Neural progenitor cell (in vitro differentiated cells): Measurements from ENCODE around the gene ABL1. TPM values are rescaled to one million over a fixed set of nuclear protein-coding genes. Genes with fewer than 3 reads are reported as not detected.

Experiments used
- DNase-seq: peaks from one replicate; pipeline ENCODE4 v3.0.0-alpha.2; 2016; ENCODE audit warnings: low spot score
- H2AFZ ChIP-seq: fragments of 200-600 bp; sonication (generic); replicated peaks from 2 replicates; pipeline ENCODE4 v1.6.1; 2016; ENCODE audit warnings: antibody characterized with exemption
- H3F3A ChIP-seq: fragments of 200-600 bp; sonication (generic); 2 replicates; pipeline ENCODE4 v1.6.1; 2016; ENCODE audit warnings: antibody characterized with exemption, low read depth
- H3K27ac ChIP-seq: fragments of 200-600 bp; sonication (generic); 2 replicates; pipeline ENCODE4 v1.5.1; 2016; ENCODE audit warnings: mild to moderate bottlenecking
- H3K27me3 ChIP-seq: fragments of 200-600 bp; sonication (generic); 2 replicates; pipeline ENCODE4 v1.6.1; 2016; ENCODE audit warnings: mild to moderate bottlenecking, moderate library complexity
- H3K36me3 ChIP-seq: fragments of 200-600 bp; sonication (generic); 2 replicates; pipeline ENCODE4 v1.5.1; 2016
- H3K4me1 ChIP-seq: fragments of 200-600 bp; sonication (generic); 2 replicates; pipeline ENCODE4 v1.6.1; 2016; ENCODE audit warnings: mixed run types
- H3K4me2 ChIP-seq: fragments of 200-600 bp; sonication (generic); 2 replicates; pipeline ENCODE4 v1.6.1; 2016
- H3K4me3 ChIP-seq: fragments of 200-600 bp; sonication (generic); 2 replicates; pipeline ENCODE4 v1.5.1; 2016
- H3K79me2 ChIP-seq: fragments of 200-600 bp; sonication (generic); 2 replicates; pipeline ENCODE4 v1.6.1; 2016; ENCODE audit warnings: low read depth
- H3K9ac ChIP-seq: fragments of 200-600 bp; sonication (generic); 2 replicates; pipeline ENCODE4 v1.6.1; 2016
- H3K9me3 ChIP-seq: fragments of 200-600 bp; sonication (generic); 2 replicates; pipeline ENCODE4 v1.5.1; 2016; ENCODE audit warnings: low read depth
- H4K20me1 ChIP-seq: fragments of 200-600 bp; sonication (generic); 2 replicates; pipeline ENCODE4 v1.6.1; 2016; ENCODE audit warnings: low read depth
- H3K27ac Mint-ChIP-seq: 3 replicates; pipeline ENCODE4 v1.8.0; 2021; ENCODE audit warnings: mixed read lengths
- H3K27me3 Mint-ChIP-seq: 2 replicates; pipeline ENCODE4 v1.8.0; 2022; ENCODE audit warnings: low read depth, mild to moderate bottlenecking, inconsistent platforms, moderate library complexity, mixed read lengths; ENCODE audit not compliant: insufficient read depth
- H3K36me3 Mint-ChIP-seq: 3 replicates; pipeline ENCODE4 v1.8.0; 2021; ENCODE audit warnings: mixed read lengths
- H3K4me1 Mint-ChIP-seq: 3 replicates; pipeline ENCODE4 v1.8.0; 2021; ENCODE audit warnings: mixed read lengths
- H3K4me3 Mint-ChIP-seq: 3 replicates; pipeline ENCODE4 v1.8.0; 2021; ENCODE audit warnings: mild to moderate bottlenecking, moderate library complexity, mixed read lengths
- H3K9me3 Mint-ChIP-seq: 3 replicates; pipeline ENCODE4 v1.8.0; 2020; ENCODE audit warnings: mixed read lengths
- CTCF ChIP-seq: fragments of 200-600 bp; sonication (generic); IDR thresholded peaks from 2 replicates; pipeline ENCODE4 v1.5.1; 2017; ENCODE audit warnings: antibody characterized with exemption, mild to moderate bottlenecking
- EZH2 ChIP-seq: fragments of 200-600 bp; sonication (generic); IDR thresholded peaks from 2 replicates; pipeline ENCODE4 v1.6.1; 2017; ENCODE audit warnings: antibody characterized with exemption, mild to moderate bottlenecking, moderate library complexity
- EZH2phosphoT487 ChIP-seq: fragments of 200-600 bp; sonication (generic); IDR thresholded peaks from 2 replicates; pipeline ENCODE4 v1.6.1; 2017; ENCODE audit warnings: antibody characterized with exemption
- total RNA-seq: library from RNA; depleted of rRNA; stranded (reverse); fragments of >200 nt; gene quantifications from 2 replicates; pipeline ENCODE4 v1.2.3, GENCODE V29; 2015; ENCODE audit warnings: low replicate concordance

The ABL1 gene
- total RNA-seq, 1 donor from 2014 or later, result 38.4 TPM

GRCh38 chr9:130900701-130901497, 65.8 kb downstream of the ABL1 start:
- peaks cover 2% of the 10 kb centered on the region for H3K27me3 Mint-ChIP-seq
- no peaks in the 10 kb centered on the region for H3K27me3 ChIP-seq
- peaks cover 2% of the 10 kb centered on the region for H3K4me1 Mint-ChIP-seq
- H2AFZ ChIP-seq, result no peak overlapping the region
- H3K27ac Mint-ChIP-seq, result no peak overlapping the region
- H3K27ac ChIP-seq, result no peak overlapping the region
- no peaks in the 10 kb centered on the region for H3K36me3 Mint-ChIP-seq
- no peaks in the 10 kb centered on the region for H3K4me1 ChIP-seq
- H3K4me3 ChIP-seq, result no peak overlapping the region
- H3F3A ChIP-seq, result no peaks in the 10 kb centered on the region
- peaks cover 5% of the 10 kb centered on the region for H4K20me1 ChIP-seq
- no peak for DNase-seq
- no peak overlapping the region for H3K9ac ChIP-seq
- H3K79me2 ChIP-seq, result no peaks in the 10 kb centered on the region
- H3K9me3 ChIP-seq, result no peaks in the 10 kb centered on the region
- no peak overlapping the region for H3K4me3 Mint-ChIP-seq
- H3K9me3 Mint-ChIP-seq, result no peaks in the 10 kb centered on the region
- H3K4me2 ChIP-seq, result no peak overlapping the region
- no peak for TF ChIP-seq EZH2phosphoT487
- no peak for TF ChIP-seq CTCF
- no peak for TF ChIP-seq EZH2
- H3K36me3 ChIP-seq, result no peaks in the 10 kb centered on the region

- Histone ChIP-seq H3F3A (peaks cover 3% of the 10 kb centered on the region), H3K4me1 (peaks cover 4% of the 10 kb centered on the region), H3K27me3 (no peaks in the 10 kb centered on the region), H3K4me3 (no peak overlapping the region), H3K4me2 (no peak overlapping the region), H4K20me1 (no peaks in the 10 kb centered on the region), H2AFZ (no peak overlapping the region), H3K79me2 (no peaks in the 10 kb centered on the region), H3K9ac (no peak overlapping the region), H3K9me3 (no peaks in the 10 kb centered on the region), H3K27ac (no peak overlapping the region), H3K36me3 (no peaks in the 10 kb centered on the region)
- Mint-ChIP-seq H3K27ac (no peak overlapping the region), H3K36me3 (no peaks in the 10 kb centered on the region), H3K27me3 (peaks cover 5% of the 10 kb centered on the region), H3K9me3 (no peaks in the 10 kb centered on the region), H3K4me1 (peaks cover 2% of the 10 kb centered on the region), H3K4me3 (no peak overlapping the region)
- no peak for TF ChIP-seq EZH2
- TF ChIP-seq EZH2phosphoT487, result no peak
- TF ChIP-seq CTCF, result no peak
- no peak for DNase-seq
These were observed 66.6 kb downstream of the ABL1 start for GRCh38 chr9:130901498-130902203.

- Histone ChIP-seq H2AFZ (no peak overlapping the region), H3K4me1 (peaks cover 4% of the 10 kb centered on the region), H3K79me2 (no peaks in the 10 kb centered on the region), H3K36me3 (no peaks in the 10 kb centered on the region), H3K27me3 (no peaks in the 10 kb centered on the region), H3K4me2 (no peak overlapping the region), H3K4me3 (no peak overlapping the region), H3K9ac (no peak overlapping the region), H3K27ac (no peak overlapping the region), H4K20me1 (no peaks in the 10 kb centered on the region), H3K9me3 (no peaks in the 10 kb centered on the region), H3F3A (peaks cover 3% of the 10 kb centered on the region)
- Mint-ChIP-seq H3K36me3 (no peaks in the 10 kb centered on the region), H3K27me3 (peaks cover 5% of the 10 kb centered on the region), H3K27ac (no peak overlapping the region), H3K4me1 (peaks cover 7% of the 10 kb centered on the region), H3K4me3 (no peak overlapping the region), H3K9me3 (no peaks in the 10 kb centered on the region)
- TF ChIP-seq EZH2 (no peak), CTCF (no peak), EZH2phosphoT487 (no peak)
- no peak for DNase-seq
These were observed 67.4 kb downstream of the ABL1 start for GRCh38 chr9:130902204-130903185.
